AG04449 (cell line): ENCODE data around the gene FKBP10.

ENCODE experiments used
- CTCF ChIA-PET: fragments of 350-600 bp; formaldehyde crosslinking; extraction: SDS; loops from one replicate; lab custom pipeline; 2021; ENCODE audit warnings: antibody characterized with exemption; lab: Yijun Ruan, JAX
- POLR2A ChIA-PET: fragments of 400-600, 350-600 bp; formaldehyde crosslinking; extraction: SDS; loops from one replicate; lab custom pipeline; 2020; ENCODE audit warnings: antibody characterized with exemption, inconsistent platforms; lab: Yijun Ruan, JAX
- DNase-seq: peaks from one replicate; pipeline ENCODE4 v3.0.0-alpha.2; 2010; ENCODE audit warnings: low read depth, low spot score
- H3K4me3 ChIP-seq: 2 replicates; pipeline ENCODE4 v1.5.1; 2011; ENCODE audit warnings: low read depth, mild to moderate bottlenecking, control low read depth, low read length
- CTCF ChIP-seq: IDR thresholded peaks from one replicate; pipeline ENCODE4 v1.5.1; 2011; ENCODE audit warnings: mild to moderate bottlenecking, moderate library complexity, low read length, control low read depth, inconsistent platforms; ENCODE audit not compliant: insufficient read depth; ENCODE audit errors: missing control alignments

FKBP10 gene

GRCh38 chr17:41803049-41804020 is 9.5 kb upstream of the FKBP10 start:
- DNase-seq, result no peak
- H3K4me3 ChIP-seq, result no peak overlapping the region
- TF ChIP-seq CTCF, result no peak
- POLR2A ChIA-PET, result interaction anchor here (1.0 kb wide), 1 partner anchor 115 kb away, joined by 3 read pairs; the partner anchor contains the start of gene ACLY
- CTCF ChIA-PET, result interaction anchor here (1.4 to 11.3 kb wide), 11 partner anchors 7 to 156 kb away, joined by 4 to 189 read pairs (median 21); partner anchors contain the start of genes FKBP10, HAP1 and P3H4

- no peak for DNase-seq
- no peak for TF ChIP-seq CTCF
- POLR2A ChIA-PET, result no interaction called here
- CTCF ChIA-PET, result interaction anchor here (1.3 to 1.5 kb wide), 3 partner anchors 8 to 111 kb away, joined by 3 to 7 read pairs (median 5); no protein-coding TSS in a partner anchor
- no peak overlapping the region for H3K4me3 ChIP-seq
Measured at GRCh38 chr17:41806685-41807445, 5.9 kb upstream of the FKBP10 start.

GRCh38 chr17:41810659-41811548 is 1.9 kb upstream of the FKBP10 start:
- ChIA-PET CTCF (interaction anchor here (0.8 to 6.1 kb wide), 23 partner anchors 9 to 121 kb away, joined by 3 to 105 read pairs (median 4); partner anchors contain the start of genes JUP and KLHL11), POLR2A (interaction anchor here (0.6 to 2.2 kb wide), 8 partner anchors 10 to 1549 kb away, joined by 3 to 8 read pairs (median 4); partner anchors contain the start of genes ACLY and DNAJC7)
- peak overlapping the region; percentile 87 for H3K4me3 ChIP-seq
- no peak for DNase-seq
- no peak for TF ChIP-seq CTCF

GRCh38 chr17:41811549-41812380 is 1.0 kb upstream of the FKBP10 start, which contains the start of gene P3H4:
P3H4 (minus strand) TSS chr17:41811949; CDS start chr17:41811915, 34 bp downstream.
- no peak for DNase-seq
- ChIA-PET POLR2A (interaction anchor here (0.6 to 2.2 kb wide), 11 partner anchors 11 to 1549 kb away, joined by 3 to 8 read pairs (median 4); partner anchors contain the start of genes ACLY, DNAJC7 and KLHL11), CTCF (interaction anchor here (0.8 to 6.1 kb wide), 20 partner anchors 9 to 122 kb away, joined by 3 to 105 read pairs (median 4); partner anchors contain the start of genes JUP and KLHL11)
- TF ChIP-seq CTCF, result peak; percentile 78
- H3K4me3 ChIP-seq, result peak within 1 kb of the TSS; percentile 87
